Right cardiac atrium (tissue), 5 donors: Measurements from ENCODE around the gene KDM5B. TPM values are rescaled to one million over a fixed set of nuclear protein-coding genes. Genes with fewer than 3 reads are reported as not detected.
"Not testable (repeated sequence)": the region's sequence is repeated elsewhere in the genome, so short reads cannot be mapped to it uniquely, and the experiment has no call there.

Source experiments
- ATAC-seq, 2 donors: fragments of 200-7000 bp; cut with Tn5 transposase; one replicate each; pipeline versions ENCODE4 v1.8.0 to v1.9.1; 2020; ENCODE audit warnings: moderate library complexity in 2 of 2, mild to moderate bottlenecking in 1 of 2
- DNase-seq, 3 donors: peaks; one replicate each; pipeline ENCODE4 v3.0.0-alpha.2; 2020
- H3K27ac ChIP-seq: one replicate; pipeline ENCODE4 v1.5.1; 2013; ENCODE audit warnings: mild to moderate bottlenecking, low read length, control low read depth, moderate library complexity
- H3K27me3 ChIP-seq: one replicate; pipeline ENCODE4 v1.6.1; 2013; ENCODE audit not compliant: control insufficient read depth, insufficient read depth
- H3K4me1 ChIP-seq: one replicate; pipeline ENCODE4 v1.6.1; 2013; ENCODE audit warnings: low read length; ENCODE audit not compliant: control insufficient read depth, insufficient read depth
- H3K4me3 ChIP-seq: one replicate; pipeline ENCODE4 v1.5.1; 2013; ENCODE audit warnings: low read length, control low read depth
- H3K9me3 ChIP-seq: one replicate; pipeline ENCODE4 v1.6.1; 2013; ENCODE audit warnings: low read length; ENCODE audit not compliant: control insufficient read depth
- WGBS: extraction: QIAGEN DNeasy Blood & Tissue Kit; methylation state at CpG from one replicate; pipeline ENCODE4 v1.1.7; 2013; 5-methylcytosine and 5-hydroxymethylcytosine counted together
- intact Hi-C, 4 donors: fragments of 100-400 bp; cut with DNase I; formaldehyde crosslinking; loops; one replicate each; pipeline versions ENCODE4 v1.11.0 to v1.14.0; 2022 to 2023
- polyA plus RNA-seq: library from polyadenylated mRNA; stranded (reverse); fragments of 200-250 nt; gene quantifications from one replicate; pipeline ENCODE4 v1.2.3, GENCODE V29; 2013
- total RNA-seq, 4 donors: library from RNA; stranded (reverse); fragmentation: NEBNext Ultra II Directional; extraction: Animal tissue kit (Norgen Biotek cat#: 25700); gene quantifications; one replicate each; pipeline ENCODE4 v1.2.1, GENCODE V29; 2021
- donor health status: healthy with polysubstance abuse.
- donor health status: DM: no; HTN: yes; CAD: no.
- donor health status: DM: no; HTN: no; CAD: no.
- donor health status: DM: no; HTN: yes; CAD: no; lungs with severe emphysema.
- donor health status: DM: yes; HTN: yes; CAD: no.

Gene KDM5B
- total and polyA plus RNA-seq, 5 donors: 7.4 to 22.0 (median 18.9) TPM

DNA sequence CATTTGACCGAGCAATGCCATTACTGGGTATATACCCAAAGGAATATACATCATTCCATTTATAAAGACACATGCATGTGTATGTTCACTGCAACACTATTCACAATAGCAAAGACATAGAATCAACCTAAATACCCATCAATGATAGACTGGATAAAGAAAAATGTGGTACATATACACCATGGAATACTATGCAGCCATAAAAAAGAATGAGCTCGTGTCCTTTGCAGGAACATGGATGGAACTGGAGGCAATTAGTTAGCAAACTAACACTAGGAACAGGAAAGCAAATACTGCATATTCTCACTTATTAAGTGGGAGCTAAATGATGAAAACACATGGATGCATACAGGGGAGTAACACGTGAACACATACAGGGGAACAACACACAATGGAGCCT lies 63.5 kb downstream of the KDM5B start:
- 98% methylated on average over 3 of the region's 3 CpGs for WGBS
- H3K27ac ChIP-seq, intact Hi-C loops, ATAC-seq, DNase-seq, H3K4me3 ChIP-seq, H3K27me3 ChIP-seq, H3K9me3 ChIP-seq, H3K4me1 ChIP-seq: not testable (repeated sequence)

DNA sequence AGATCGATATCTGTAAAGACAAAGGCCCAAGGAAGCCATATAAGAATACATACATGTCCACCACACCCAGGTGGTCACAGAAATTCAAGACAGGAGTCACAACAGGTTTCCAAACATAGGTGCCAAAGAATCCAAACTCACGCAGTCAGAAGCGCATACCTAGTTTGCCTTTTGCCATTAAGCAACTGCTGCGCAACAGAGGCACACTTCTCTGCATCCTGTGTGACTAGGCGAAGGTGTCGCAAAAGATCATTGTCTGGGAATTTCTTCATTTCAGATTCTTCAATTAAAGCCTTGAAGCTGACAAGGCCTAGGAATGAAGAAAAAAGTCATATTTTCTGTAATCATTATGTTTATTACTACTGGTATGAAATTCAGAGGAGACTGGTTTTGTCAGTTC lies 65.7 kb downstream of the KDM5B start:
- DNase-seq: no peak
- no peak for ATAC-seq
- Histone ChIP-seq H3K9me3 (no peaks in the 10 kb centered on the region), H3K27me3 (no peaks in the 10 kb centered on the region), H3K4me3 (no peak overlapping the region), H3K4me1 (no peaks in the 10 kb centered on the region), H3K27ac (no peak overlapping the region)
- intact Hi-C loops: no loop called here
- 96% methylated on average over 6 of the region's 6 CpGs for WGBS

DNA sequence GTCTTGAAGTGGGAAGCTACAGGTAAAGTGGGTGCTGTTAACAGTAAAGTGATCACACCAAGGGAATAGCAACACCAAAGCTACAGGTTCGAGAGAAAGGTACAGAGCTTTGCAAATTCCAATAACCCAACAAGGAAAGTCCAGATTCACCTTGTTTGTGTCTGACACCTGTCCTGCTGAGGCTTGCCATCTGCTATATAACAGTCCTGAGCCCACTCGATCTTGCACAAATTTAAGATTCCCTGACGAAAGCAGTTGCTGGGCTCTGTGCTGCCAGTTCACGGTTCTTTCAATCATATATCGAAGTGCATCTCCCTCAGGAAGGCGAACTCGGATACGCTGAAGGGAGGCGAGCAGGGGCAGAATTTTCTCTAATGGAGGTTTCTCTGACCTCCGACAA lies 75.0 kb downstream of the KDM5B start:
- ATAC-seq: no peak
- no peaks in the 10 kb centered on the region for H3K27me3 ChIP-seq
- H3K9me3 ChIP-seq: no peaks in the 10 kb centered on the region
- H3K4me3 ChIP-seq: no peak overlapping the region
- DNase-seq: no peak
- H3K27ac ChIP-seq: no peak overlapping the region
- no peaks in the 10 kb centered on the region for H3K4me1 ChIP-seq
- intact Hi-C loops: no loop called here
- WGBS: 94% methylated on average over 10 of the region's 10 CpGs

DNA sequence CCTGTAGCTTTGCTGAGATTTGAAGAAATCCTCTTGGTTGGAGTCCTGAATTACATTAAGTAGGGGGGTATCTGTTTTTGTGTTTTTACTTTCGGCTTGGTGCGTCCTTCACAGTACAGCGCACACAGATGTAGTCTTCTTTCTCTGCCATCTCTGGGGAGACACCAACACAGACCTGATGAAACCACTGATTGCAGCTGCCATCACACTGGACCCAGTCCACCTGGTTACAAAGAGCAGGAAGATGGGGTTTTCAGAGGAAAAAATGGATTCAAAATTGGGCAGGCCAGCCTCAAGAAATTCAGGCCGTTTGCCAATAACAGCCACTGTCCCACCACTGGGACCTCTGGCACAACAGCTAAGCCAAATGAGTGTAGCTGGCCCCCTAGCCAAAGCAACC lies 79.3 kb downstream of the KDM5B start:
- Histone ChIP-seq H3K27ac (no peak overlapping the region), H3K27me3 (no peaks in the 10 kb centered on the region), H3K9me3 (no peaks in the 10 kb centered on the region), H3K4me1 (no peaks in the 10 kb centered on the region), H3K4me3 (no peak overlapping the region)
- ATAC-seq (no peak), DNase-seq (no peak)
- WGBS: 76% methylated on average over 4 of the region's 4 CpGs
- intact Hi-C loops: no loop called here

DNA sequence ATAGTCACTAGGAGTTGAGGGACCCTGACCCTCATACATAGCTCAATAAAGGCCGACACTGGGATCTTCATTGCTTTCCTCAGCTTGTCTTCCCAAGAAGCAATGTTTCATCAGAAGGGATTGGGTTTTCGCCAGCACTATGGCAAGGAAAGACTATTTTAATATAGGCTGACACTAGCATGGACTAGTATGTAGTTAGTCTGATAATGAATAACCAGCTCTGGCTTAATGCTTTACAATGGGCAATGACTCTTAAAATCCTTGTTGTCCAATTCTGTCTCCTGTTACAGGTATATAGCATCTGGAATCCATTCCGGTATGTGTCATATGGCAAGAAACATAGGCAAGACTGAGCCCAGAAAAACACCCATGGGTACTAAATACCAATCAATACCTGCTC lies 82.7 kb downstream of the KDM5B start:
- Histone ChIP-seq H3K9me3 (no peaks in the 10 kb centered on the region), H3K4me1 (no peaks in the 10 kb centered on the region), H3K27me3 (no peaks in the 10 kb centered on the region), H3K27ac (no peak overlapping the region), H3K4me3 (no peak overlapping the region)
- ATAC-seq: no peak
- DNase-seq: no peak
- intact Hi-C loops: no loop called here
- 93% methylated on average over 3 of the region's 3 CpGs for WGBS

DNA sequence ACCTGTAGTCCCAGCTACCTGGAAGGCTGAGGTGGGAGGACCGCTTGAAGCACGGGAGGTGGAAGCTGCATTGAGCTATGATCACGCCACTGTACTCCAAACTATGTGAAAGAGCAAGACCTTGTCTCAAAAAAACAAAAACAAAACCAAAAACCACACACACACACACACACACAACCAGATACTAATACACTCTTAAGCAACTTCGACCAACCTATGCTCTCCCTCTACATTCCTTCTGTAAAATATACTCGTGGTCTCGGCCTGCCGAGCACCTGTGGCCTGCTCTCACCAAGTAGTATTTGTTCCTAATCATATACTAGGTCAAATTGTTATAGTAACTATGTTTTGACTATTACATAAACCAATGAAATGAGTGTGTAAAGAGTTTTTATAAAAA lies 84.5 kb downstream of the KDM5B start:
- no peaks in the 10 kb centered on the region for H3K9me3 ChIP-seq
- intact Hi-C loops: loop anchor here in 1 of 4 donors (5.0 kb wide), 1 partner anchor 531 kb away; the partner anchor contains the start of gene LGR6
- H3K4me1 ChIP-seq: no peaks in the 10 kb centered on the region
- H3K27me3 ChIP-seq: no peaks in the 10 kb centered on the region
- no peak overlapping the region for H3K4me3 ChIP-seq
- WGBS: 92% methylated on average over 7 of the region's 7 CpGs
- DNase-seq: no peak
- H3K27ac ChIP-seq: no peak overlapping the region
- ATAC-seq: no peak

DNA sequence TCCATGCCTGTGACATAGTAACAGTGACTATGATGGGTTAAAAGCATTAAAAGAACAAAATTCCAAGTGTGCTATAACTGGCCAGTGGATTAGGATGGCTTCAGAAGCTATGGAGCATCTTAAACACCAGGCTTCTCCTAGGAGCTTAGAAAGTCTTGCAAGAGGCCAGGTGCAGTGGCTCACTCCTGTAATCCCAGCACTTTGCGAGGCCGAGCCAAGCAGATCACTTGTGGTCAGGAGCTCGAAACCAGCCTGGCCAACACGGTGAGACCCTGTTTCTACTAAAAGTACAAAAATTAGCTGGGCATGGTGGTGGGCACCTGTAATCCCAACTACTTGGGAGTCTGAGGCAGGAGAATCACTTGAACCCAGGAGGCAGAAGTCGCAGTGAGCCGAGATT lies 85.2 kb downstream of the KDM5B start:
- not testable (repeated sequence) for H3K27me3 ChIP-seq, ATAC-seq, H3K9me3 ChIP-seq, H3K4me3 ChIP-seq, H3K4me1 ChIP-seq, DNase-seq, H3K27ac ChIP-seq
- intact Hi-C loops: loop anchor here in 1 of 4 donors (5.0 kb wide), 1 partner anchor 531 kb away; the partner anchor contains the start of gene LGR6
- WGBS: 82% methylated on average over 6 of the region's 6 CpGs

DNA sequence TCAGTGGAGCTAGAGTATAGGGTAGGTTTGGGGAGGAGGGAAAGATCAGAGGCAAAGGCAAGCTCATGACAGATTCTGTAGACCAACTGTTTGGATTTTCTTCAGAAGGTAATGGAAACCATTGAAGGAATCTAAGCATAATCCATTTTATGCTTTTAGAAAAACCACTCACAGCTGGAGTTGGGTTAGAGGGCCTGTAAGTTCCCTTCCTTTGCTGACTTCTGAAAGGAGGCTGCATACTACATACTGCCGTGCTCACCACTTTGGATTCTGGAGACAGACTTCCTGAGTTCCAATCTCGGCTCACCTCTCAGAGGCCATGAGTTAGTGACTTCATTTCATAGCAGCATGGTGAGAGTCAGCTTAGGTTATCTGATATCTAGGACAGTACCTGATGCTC lies 91.6 kb downstream of the KDM5B start:
- ATAC-seq: no peak
- WGBS: 70% methylated on average over 2 of the region's 2 CpGs
- H3K4me1 ChIP-seq: no peaks in the 10 kb centered on the region
- no peak overlapping the region for H3K4me3 ChIP-seq
- no peaks in the 10 kb centered on the region for H3K27me3 ChIP-seq
- H3K9me3 ChIP-seq: no peaks in the 10 kb centered on the region
- no peak for DNase-seq
- intact Hi-C loops: loop anchor here in 3 of 4 donors (5.0 to 10.0 kb wide), 5 partner anchors 372 to 532 kb away; partner anchors contain the start of genes PPP1R12B (in 2 of the 3) and UBE2T (in 2 of the 3)
- H3K27ac ChIP-seq: no peak overlapping the region

DNA sequence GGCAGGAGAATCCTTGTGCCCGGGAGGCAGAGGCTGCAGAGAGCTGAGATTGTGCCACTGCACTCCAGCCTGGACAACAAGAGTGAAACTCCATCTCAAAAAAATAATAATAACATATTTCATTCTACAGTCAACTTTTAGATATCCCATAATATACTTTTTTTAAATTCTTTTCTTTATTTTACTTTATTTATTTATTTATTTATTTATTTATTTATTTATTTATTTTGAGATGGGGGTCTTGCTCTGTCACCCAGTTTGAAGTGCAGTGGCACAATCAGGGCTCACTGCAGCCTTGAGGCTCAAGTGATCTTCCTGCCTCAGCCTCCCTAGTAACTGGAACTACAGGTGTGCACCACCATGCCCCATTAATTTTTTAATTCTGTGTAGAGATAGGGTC lies 94.0 kb downstream of the KDM5B start:
- H3K27me3 ChIP-seq, H3K9me3 ChIP-seq, H3K4me3 ChIP-seq, DNase-seq, H3K4me1 ChIP-seq, ATAC-seq, H3K27ac ChIP-seq: not testable (repeated sequence)
- intact Hi-C loops: loop anchor here in 3 of 4 donors (10.0 kb wide), 4 partner anchors 369 to 529 kb away; partner anchors contain the start of genes PPP1R12B (in 2 of the 3) and UBE2T (in 2 of the 3)
- WGBS: 98% methylated on average over 1 of the region's 1 CpG

DNA sequence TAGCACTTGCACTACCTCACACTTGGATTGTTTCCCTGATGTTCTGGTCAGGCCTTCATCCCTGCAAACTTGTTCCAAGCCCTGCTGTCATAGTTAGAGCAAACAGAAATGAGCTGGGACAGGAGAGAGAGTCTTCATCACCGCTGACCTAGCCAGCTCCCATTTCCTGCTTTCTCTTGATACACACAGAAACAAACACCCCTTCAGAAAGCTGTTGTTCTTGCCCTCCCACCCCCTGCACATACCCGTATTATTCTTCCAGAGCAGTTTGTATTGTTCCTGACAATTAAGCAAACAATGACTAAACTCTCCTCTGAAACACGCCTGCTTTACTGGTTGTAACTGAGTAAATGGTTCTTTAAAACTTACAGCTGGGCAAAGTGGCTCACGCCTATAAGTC lies 95.1 kb downstream of the KDM5B start:
- no peak for ATAC-seq
- 60% methylated on average over 4 of the region's 4 CpGs for WGBS
- Histone ChIP-seq H3K4me3 (no peak overlapping the region), H3K27ac (no peak overlapping the region), H3K4me1 (no peaks in the 10 kb centered on the region), H3K9me3 (no peaks in the 10 kb centered on the region), H3K27me3 (no peaks in the 10 kb centered on the region)
- intact Hi-C loops: loop anchor here in 3 of 4 donors (10.0 kb wide), 4 partner anchors 368 to 528 kb away; partner anchors contain the start of genes PPP1R12B (in 2 of the 3) and UBE2T (in 2 of the 3)
- no peak for DNase-seq

DNA sequence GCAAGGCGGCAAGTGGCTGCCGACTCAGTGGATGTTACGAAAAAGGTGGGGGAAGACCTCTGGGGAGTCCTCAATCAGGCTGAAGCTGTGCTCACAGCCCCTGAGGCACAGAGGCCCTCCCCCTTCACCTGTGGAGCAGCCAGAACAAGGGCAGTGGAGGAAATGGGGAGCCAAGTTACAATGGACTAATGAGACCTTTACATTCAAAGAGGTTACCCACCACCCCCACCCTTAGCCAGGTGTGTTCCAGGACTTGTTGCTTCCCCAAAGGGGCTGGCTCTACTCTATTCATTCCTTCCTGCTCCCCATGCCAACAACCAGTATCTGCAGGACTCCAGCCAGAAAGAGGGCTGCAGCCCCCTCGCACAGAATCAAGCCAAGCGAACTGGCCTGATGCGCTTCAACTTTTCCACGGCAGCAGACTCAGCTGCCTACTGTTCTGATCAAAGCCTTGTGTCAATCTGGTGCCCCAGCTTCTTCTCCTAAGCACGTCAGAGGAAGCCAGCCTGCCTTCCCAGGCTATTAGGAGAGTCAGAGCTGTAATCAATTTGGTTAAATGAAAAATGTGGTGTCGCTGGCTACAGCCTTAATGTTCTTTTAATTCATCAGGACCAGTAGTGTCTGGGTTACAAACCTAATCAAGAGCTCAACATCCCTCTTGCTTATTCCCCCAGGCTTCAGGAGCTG lies 96.1 kb downstream of the KDM5B start:
- DNase-seq: no peak
- no peak overlapping the region for H3K27ac ChIP-seq
- H3K4me3 ChIP-seq: no peak overlapping the region
- WGBS: 75% methylated on average over 9 of the region's 9 CpGs
- no peaks in the 10 kb centered on the region for H3K4me1 ChIP-seq
- H3K27me3 ChIP-seq: no peaks in the 10 kb centered on the region
- intact Hi-C loops: loop anchor here in 3 of 4 donors (10.0 kb wide), 4 partner anchors 367 to 527 kb away; partner anchors contain the start of genes PPP1R12B (in 2 of the 3) and UBE2T (in 2 of the 3)
- no peak for ATAC-seq
- H3K9me3 ChIP-seq: no peaks in the 10 kb centered on the region
